MCF 10A (cell line): ENCODE measurements around the gene TRUB1. TPM values are rescaled to one million over a fixed set of nuclear protein-coding genes. Genes with fewer than 3 reads are reported as not detected.

Source experiments
- BruUV-seq: library from RNA; stranded (reverse); fragments of 400-500 nt; replicated peaks from 2 replicates; lab custom pipeline; 2021; lab: Mats Ljungman, UMichigan
- CTCF ChIA-PET: fragments of 300-600 bp; sonication (Branson Sonifier 250); formaldehyde crosslinking; extraction: SDS; loops from one replicate; lab custom pipeline; 2021; ENCODE audit warnings: antibody characterized with exemption, inconsistent platforms; lab: Yijun Ruan, JAX
- POLR2A ChIA-PET: fragments of 300-600, 350-650 bp; sonication (Branson Sonifier 250); formaldehyde crosslinking; extraction: SDS; loops from one replicate; lab custom pipeline; 2020; ENCODE audit warnings: antibody characterized with exemption, inconsistent platforms; lab: Yijun Ruan, JAX
- DNase-seq: peaks from one replicate; pipeline ENCODE4 v3.0.0-alpha.2; 2018; ENCODE audit not compliant: unreplicated experiment
- H3K27ac Mint-ChIP-seq: one replicate; pipeline ENCODE4 v1.8.0; 2022; ENCODE audit warnings: mild to moderate bottlenecking, low read depth, mixed read lengths; ENCODE audit not compliant: unreplicated experiment
- H3K27me3 Mint-ChIP-seq: one replicate; pipeline ENCODE4 v1.8.0; 2022; ENCODE audit warnings: mixed read lengths; ENCODE audit not compliant: insufficient read depth, unreplicated experiment
- H3K36me3 Mint-ChIP-seq: one replicate; pipeline ENCODE4 v1.8.0; 2022; ENCODE audit warnings: mild to moderate bottlenecking, moderate library complexity, mixed read lengths; ENCODE audit not compliant: insufficient read depth, unreplicated experiment
- H3K4me1 Mint-ChIP-seq: one replicate; pipeline ENCODE4 v1.8.0; 2022; ENCODE audit warnings: mixed read lengths; ENCODE audit not compliant: insufficient read depth, unreplicated experiment
- H3K4me3 Mint-ChIP-seq: one replicate; pipeline ENCODE4 v1.8.0; 2022; ENCODE audit warnings: mild to moderate bottlenecking, moderate library complexity, mixed read lengths; ENCODE audit not compliant: unreplicated experiment
- H3K9me3 Mint-ChIP-seq: one replicate; pipeline ENCODE4 v1.8.0; 2022; ENCODE audit warnings: mixed read lengths; ENCODE audit not compliant: unreplicated experiment
- intact Hi-C: fragments of 100-400 bp; cut with micrococcal nuclease; formaldehyde crosslinking; loops from 2 replicates; pipeline ENCODE4 v1.14.1; 2022
- total RNA-seq: library from RNA; stranded (reverse); gene quantifications from 2 replicates; pipeline ENCODE4 v1.2.3, GENCODE V29; 2022
- TF ChIP-seq, protein P1 (sequence below): fragments of 200-600 bp; IDR thresholded peaks from one replicate; pipeline ENCODE4 v1.8.0; 2022; ENCODE audit warnings: antibody characterized with exemption, mild to moderate bottlenecking; ENCODE audit not compliant: unreplicated experiment

The TRUB1 gene
- total RNA-seq, 1 experiment from 2014 or later = 29.2 TPM

DNA sequence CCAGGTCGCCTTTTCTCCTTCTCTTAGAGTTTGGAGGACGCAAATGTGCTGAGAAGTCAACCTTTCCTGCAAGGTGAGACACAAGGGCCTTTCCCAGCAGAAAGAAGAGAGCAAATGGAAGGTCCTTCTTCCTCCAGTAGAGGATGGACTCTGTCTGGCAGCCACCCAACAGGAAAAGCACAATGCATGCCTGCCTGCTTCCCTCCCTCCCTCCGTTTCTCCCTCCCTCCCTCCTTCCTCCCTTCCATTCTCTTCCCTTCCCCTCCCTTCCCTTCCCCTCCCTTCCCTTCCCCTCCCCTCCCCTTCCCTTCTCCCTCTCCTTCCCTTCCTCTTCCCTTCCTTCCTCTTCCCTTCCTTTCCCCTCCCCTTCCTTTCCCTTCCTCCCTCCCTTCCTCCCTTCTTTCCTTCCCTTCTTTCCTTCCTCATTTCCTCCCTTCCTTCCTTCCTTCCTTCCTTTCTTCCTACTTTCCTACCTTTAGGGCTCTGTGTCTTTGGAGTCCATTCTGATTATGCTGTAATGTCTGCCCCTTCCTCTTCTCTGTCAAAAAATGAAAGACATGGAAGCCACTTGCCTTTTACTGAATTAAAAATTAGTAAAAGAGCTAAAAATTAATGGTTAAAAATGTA lies 66.4 kb downstream of the TRUB1 start:
- Mint-ChIP-seq H3K9me3 (no peaks in the 10 kb centered on the region), H3K4me3 (no peak overlapping the region), H3K27ac (no peak overlapping the region), H3K4me1 (peaks cover 9% of the 10 kb centered on the region), H3K36me3 (peaks cover 5% of the 10 kb centered on the region), H3K27me3 (peaks cover 19% of the 10 kb centered on the region)
- CTCF ChIA-PET = interaction anchor here (0.7 kb wide), 1 partner anchor 21 kb away, joined by 4 read pairs; no protein-coding TSS in a partner anchor
- POLR2A ChIA-PET = interaction anchor here (0.7 kb wide), 1 partner anchor 1772 kb away, joined by 3 read pairs; no protein-coding TSS in a partner anchor
- no peak for DNase-seq
- intact Hi-C loops = no loop called here
- BruUV-seq = no TSS peak
- TF ChIP-seq, protein P1, sequence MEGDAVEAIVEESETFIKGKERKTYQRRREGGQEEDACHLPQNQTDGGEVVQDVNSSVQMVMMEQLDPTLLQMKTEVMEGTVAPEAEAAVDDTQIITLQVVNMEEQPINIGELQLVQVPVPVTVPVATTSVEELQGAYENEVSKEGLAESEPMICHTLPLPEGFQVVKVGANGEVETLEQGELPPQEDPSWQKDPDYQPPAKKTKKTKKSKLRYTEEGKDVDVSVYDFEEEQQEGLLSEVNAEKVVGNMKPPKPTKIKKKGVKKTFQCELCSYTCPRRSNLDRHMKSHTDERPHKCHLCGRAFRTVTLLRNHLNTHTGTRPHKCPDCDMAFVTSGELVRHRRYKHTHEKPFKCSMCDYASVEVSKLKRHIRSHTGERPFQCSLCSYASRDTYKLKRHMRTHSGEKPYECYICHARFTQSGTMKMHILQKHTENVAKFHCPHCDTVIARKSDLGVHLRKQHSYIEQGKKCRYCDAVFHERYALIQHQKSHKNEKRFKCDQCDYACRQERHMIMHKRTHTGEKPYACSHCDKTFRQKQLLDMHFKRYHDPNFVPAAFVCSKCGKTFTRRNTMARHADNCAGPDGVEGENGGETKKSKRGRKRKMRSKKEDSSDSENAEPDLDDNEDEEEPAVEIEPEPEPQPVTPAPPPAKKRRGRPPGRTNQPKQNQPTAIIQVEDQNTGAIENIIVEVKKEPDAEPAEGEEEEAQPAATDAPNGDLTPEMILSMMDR = no peak

DNA sequence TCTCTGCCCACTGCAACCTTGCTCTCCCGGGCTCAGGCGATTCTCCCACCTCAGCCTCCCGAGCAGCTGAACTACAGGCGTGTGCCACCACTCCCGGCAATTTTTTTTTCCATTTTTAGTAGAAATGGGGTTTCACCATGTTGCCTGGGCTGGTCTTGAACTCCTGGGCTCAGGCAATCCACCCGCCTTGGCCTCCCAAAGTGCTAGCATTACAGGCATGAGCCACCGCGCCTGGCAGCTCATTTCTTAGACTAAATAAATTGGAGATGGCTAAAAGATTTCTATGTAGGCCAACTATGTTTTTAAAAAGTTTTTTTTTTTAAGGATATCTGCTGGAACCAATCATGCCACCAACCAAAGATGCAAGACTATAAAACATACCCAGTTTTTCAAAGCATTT lies 67.8 kb downstream of the TRUB1 start:
- ChIA-PET POLR2A (interaction anchor here (0.5 to 0.6 kb wide), 3 partner anchors 14 to 1520 kb away, joined by 3 to 4 read pairs (median 3); no protein-coding TSS in a partner anchor), CTCF (interaction anchor here (1.4 kb wide), 1 partner anchor 129 kb away, joined by 4 read pairs; no protein-coding TSS in a partner anchor)
- H3K27me3 Mint-ChIP-seq = peaks cover 24% of the 10 kb centered on the region
- DNase-seq = no peak
- peaks cover 2% of the 10 kb centered on the region for H3K36me3 Mint-ChIP-seq
- H3K4me1 Mint-ChIP-seq = no peaks in the 10 kb centered on the region
- H3K4me3 Mint-ChIP-seq = no peak overlapping the region
- no TSS peak for BruUV-seq
- no peak overlapping the region for H3K27ac Mint-ChIP-seq
- intact Hi-C loops = no loop called here
- no peaks in the 10 kb centered on the region for H3K9me3 Mint-ChIP-seq
- TF ChIP-seq, protein P1 = no peak

DNA sequence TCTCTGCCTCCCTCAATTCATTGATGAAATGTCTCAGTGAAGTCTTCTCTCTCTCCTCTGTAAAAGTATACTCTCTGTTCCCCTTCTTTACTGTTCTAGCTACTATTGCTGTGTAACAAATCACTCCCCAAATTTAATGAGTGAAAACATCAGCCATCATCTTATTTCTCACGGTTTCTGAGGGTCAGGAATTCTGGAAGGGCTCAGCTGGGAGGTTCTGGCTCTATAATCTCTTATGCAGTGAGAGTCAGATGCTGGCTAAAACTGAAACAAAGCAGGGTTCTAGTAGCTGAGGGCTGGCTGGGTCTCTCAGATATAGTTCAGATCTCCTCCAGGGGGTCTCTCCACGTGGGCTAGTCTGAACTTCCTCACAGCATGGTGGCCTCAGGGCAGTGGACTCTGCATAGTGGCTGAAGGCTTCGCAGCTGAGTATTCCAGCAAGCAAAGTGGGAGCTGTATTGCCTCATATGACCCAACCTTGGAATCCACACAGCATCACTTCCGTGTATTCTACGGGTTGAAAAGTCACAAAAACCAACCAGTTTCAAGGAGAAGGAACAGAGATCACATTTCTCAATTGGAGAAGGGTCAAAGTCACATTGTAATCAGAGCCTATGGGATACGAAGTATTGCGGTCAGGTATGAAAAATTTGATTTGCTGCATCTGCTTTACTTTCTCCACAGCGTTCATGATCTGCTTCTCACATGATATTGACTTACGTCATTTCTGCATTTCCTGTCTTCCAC lies 80.4 kb downstream of the TRUB1 start:
- ChIA-PET CTCF (interaction anchor here (0.5 to 0.6 kb wide), 2 partner anchors 13 to 363 kb away, joined by 3 read pairs; no protein-coding TSS in a partner anchor), POLR2A (no interaction called here)
- H3K27me3 Mint-ChIP-seq = no peaks in the 10 kb centered on the region
- BruUV-seq = no TSS peak
- TF ChIP-seq, protein P1 = no peak
- DNase-seq = no peak
- H3K4me1 Mint-ChIP-seq = no peaks in the 10 kb centered on the region
- no peaks in the 10 kb centered on the region for H3K9me3 Mint-ChIP-seq
- intact Hi-C loops = no loop called here
- no peak overlapping the region for H3K4me3 Mint-ChIP-seq
- no peaks in the 10 kb centered on the region for H3K36me3 Mint-ChIP-seq
- H3K27ac Mint-ChIP-seq = no peak overlapping the region

DNA sequence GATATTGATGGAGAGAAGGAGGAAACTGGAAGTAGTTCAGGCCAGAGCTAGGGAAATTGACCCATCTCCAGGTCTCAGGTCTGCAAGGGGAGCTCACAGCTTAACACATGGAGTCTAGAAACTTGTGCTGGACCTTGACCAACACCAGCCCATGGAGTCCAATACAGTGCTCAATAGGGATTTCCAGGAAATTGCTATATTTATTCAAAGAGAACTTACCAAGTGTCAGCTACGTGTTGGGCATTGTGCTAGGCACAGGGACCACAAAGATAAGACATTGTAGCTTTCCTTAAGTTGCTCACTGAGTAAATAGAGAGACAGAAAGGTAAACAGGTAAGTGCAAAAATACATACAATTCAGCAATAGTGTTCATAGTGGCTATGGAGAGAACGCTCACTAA lies 82.5 kb downstream of the TRUB1 start:
- POLR2A ChIA-PET = no interaction called here

More for the DNA sequence above, 82.5 kb downstream of the TRUB1 start:
- intact Hi-C loops = no loop called here
- no TSS peak for BruUV-seq
- Mint-ChIP-seq H3K27ac (no peak overlapping the region), H3K4me1 (no peaks in the 10 kb centered on the region), H3K4me3 (no peak overlapping the region), H3K27me3 (peaks cover 17% of the 10 kb centered on the region), H3K9me3 (no peaks in the 10 kb centered on the region), H3K36me3 (no peaks in the 10 kb centered on the region)
- CTCF ChIA-PET = no interaction called here
- DNase-seq = no peak
- TF ChIP-seq, protein P1 = no peak
